ENCODE measurements around the gene MAP1B.

Gene MAP1B

DNA sequence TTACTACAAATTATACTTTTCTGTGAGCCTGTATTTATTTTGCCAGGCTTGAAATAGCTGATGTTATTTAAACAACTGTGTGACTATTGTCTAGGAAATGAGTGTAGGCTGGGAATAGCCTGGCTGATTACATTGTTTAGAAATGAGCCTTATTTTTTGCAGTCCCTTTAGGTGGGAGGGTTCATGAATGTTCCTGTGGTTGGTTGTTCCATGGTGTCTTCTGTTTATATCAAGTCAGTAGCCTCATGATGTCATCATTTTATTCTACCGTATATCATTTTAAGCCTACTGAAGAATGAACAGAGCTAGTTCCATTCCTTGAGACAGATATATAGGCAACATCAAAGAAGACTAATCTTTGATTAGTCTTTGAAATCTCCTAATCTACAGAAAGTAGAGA lies 53.1 kb downstream of the MAP1B start:
- TF ChIP-seq ELF4 (IDR thresholded peaks at IDR 0.05) (no peak), LEF1 (IDR thresholded peaks at IDR 0.05; ENCODE audit: borderline replicate concordance) (no peak), CTBP1 (IDR thresholded peaks at IDR 0.05; ENCODE audit: borderline replicate concordance) (no peak), NFRKB (IDR thresholded peaks at IDR 0.05) (no peak), SUZ12 (IDR thresholded peaks at IDR 0.05) (no peak), PKNOX1 (IDR thresholded peaks at IDR 0.05) (no peak), ZNF384 (IDR thresholded peaks at IDR 0.05) (no peak), SP1 (IDR thresholded peaks at IDR 0.05) (no peak), BHLHE40 (IDR thresholded peaks at IDR 0.05; ENCODE audit: borderline replicate concordance) (no peak), FOXA1 (IDR thresholded peaks at IDR 0.05) (no peak), FOXK2 (IDR thresholded peaks at IDR 0.05) (no peak), TARDBP (IDR thresholded peaks at IDR 0.05) (no peak), L3MBTL2 (conservative IDR thresholded peaks at IDR 0.05) (no peak)
- CTCF ChIA-PET: no interaction called here
- DNase-seq (ENCODE audit: extremely low spot score): no peak
- POLR2A ChIA-PET: no interaction called here

DNA sequence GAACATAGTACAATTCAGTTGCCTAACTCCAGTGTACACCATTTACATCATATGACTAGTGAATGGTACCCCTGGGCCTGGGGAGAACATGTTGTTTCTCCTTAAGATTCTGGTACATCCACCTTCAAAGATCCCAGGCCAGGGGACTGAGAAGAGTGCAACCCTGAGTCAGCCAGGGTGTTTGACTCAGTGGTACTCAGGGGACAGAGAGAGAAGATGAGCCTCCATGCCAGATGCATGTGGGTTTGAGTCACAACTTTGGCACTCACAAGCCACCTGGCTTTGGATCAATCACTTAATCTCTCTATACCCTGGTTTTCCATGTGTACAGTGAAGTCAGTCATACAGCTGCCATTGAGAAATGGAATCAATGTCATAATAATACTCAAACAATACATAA lies 53.7 kb downstream of the MAP1B start:
- POLR2A ChIA-PET: no interaction called here

DNA sequence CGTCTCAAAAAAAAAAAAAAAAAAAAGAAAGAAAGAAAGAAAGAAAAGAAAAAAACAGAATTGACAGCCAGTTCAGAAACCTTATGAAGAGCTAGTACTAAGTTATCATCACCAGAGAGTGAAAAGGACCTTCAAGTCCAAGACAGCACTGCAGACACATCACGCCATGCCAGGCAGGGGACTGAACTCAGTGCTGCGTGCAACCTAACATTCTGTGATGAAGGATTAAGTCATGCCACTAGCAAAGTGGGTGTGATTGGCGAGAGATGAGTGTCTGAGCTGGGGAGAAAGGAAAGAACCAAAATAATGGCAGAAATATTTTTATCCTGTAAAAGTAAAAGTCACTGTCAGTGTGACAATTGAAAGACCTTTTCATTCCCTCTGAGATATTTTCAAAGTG lies 54.7 kb downstream of the MAP1B start:
- CTCF ChIA-PET: no interaction called here
- no peak for TF ChIP-seq L3MBTL2 (conservative IDR thresholded peaks at IDR 0.05)
- TF ChIP-seq FOXM1 (IDR thresholded peaks at IDR 0.05; ENCODE audit: borderline replicate concordance): no peak
- TF ChIP-seq ARNT (IDR thresholded peaks at IDR 0.05): no peak
- TF ChIP-seq ZNF384 (IDR thresholded peaks at IDR 0.05): no peak
- TF ChIP-seq ELF4 (IDR thresholded peaks at IDR 0.05): no peak
- no peak for TF ChIP-seq LEF1 (IDR thresholded peaks at IDR 0.05; ENCODE audit: borderline replicate concordance)
- TF ChIP-seq PKNOX1 (IDR thresholded peaks at IDR 0.05): no peak
- no peak for TF ChIP-seq NFRKB (IDR thresholded peaks at IDR 0.05)
- DNase-seq (ENCODE audit: extremely low spot score): no peak
- POLR2A ChIA-PET: no interaction called here

More for the DNA sequence above, 53.7 kb downstream of the MAP1B start:
- no peak for DNase-seq (ENCODE audit: extremely low spot score)
- CTCF ChIA-PET: no interaction called here
- TF ChIP-seq NFRKB (IDR thresholded peaks at IDR 0.05) (no peak), L3MBTL2 (conservative IDR thresholded peaks at IDR 0.05) (no peak), CTBP1 (IDR thresholded peaks at IDR 0.05; ENCODE audit: borderline replicate concordance) (no peak), SP1 (IDR thresholded peaks at IDR 0.05) (no peak), LEF1 (IDR thresholded peaks at IDR 0.05; ENCODE audit: borderline replicate concordance) (no peak), FOXK2 (IDR thresholded peaks at IDR 0.05) (no peak), PKNOX1 (IDR thresholded peaks at IDR 0.05) (no peak), ZNF384 (IDR thresholded peaks at IDR 0.05) (no peak), ARNT (IDR thresholded peaks at IDR 0.05) (no peak), FOXA1 (IDR thresholded peaks at IDR 0.05) (no peak), TARDBP (IDR thresholded peaks at IDR 0.05) (no peak), HDGF (IDR thresholded peaks at IDR 0.05; ENCODE audit: borderline replicate concordance) (no peak), SUZ12 (IDR thresholded peaks at IDR 0.05) (no peak), ELF4 (IDR thresholded peaks at IDR 0.05) (no peak)

DNA sequence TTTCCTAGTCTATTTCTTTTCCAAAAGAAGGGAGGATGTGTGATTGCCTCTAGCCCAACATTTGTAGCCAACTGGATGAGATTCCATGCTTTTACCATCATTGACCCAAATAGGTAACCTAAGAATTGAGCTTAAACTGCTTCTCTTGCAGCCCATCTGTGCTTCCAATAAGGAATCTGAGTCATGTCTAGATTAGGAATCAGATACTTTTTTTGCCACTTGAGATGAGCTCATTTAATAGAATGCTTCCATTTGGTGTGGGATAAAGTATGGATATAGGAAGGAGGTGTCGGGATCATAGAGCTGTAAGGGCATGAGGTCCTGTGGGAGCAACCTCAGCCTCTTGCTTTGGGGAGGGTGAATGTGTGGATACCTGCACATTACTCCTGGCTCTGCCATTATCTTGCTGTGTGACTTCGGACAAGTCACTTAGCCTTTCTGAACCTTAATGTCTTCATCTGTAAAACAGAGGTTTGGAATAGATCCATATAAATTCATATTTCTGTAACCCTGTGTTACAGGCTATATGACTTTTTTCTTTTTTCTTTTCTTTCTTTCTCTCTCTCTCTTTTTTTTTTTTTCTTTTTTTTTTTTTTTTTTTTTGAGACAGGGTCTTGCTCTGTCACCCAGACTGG lies 56.2 kb downstream of the MAP1B start:
- no peak for DNase-seq (ENCODE audit: extremely low spot score)
- CTCF ChIA-PET: no interaction called here
- POLR2A ChIA-PET: no interaction called here
- no peak for TF ChIP-seq L3MBTL2 (conservative IDR thresholded peaks at IDR 0.05)
- no peak for TF ChIP-seq SP1 (IDR thresholded peaks at IDR 0.05)
- no peak for TF ChIP-seq LEF1 (IDR thresholded peaks at IDR 0.05; ENCODE audit: borderline replicate concordance)
- no peak for TF ChIP-seq CTBP1 (IDR thresholded peaks at IDR 0.05; ENCODE audit: borderline replicate concordance)
- TF ChIP-seq BHLHE40 (IDR thresholded peaks at IDR 0.05; ENCODE audit: borderline replicate concordance): no peak
- TF ChIP-seq FOXM1 (IDR thresholded peaks at IDR 0.05; ENCODE audit: borderline replicate concordance): no peak
- TF ChIP-seq TARDBP (IDR thresholded peaks at IDR 0.05): no peak
- no peak for TF ChIP-seq ZNF384 (IDR thresholded peaks at IDR 0.05)
- TF ChIP-seq ARNT (IDR thresholded peaks at IDR 0.05): no peak
- TF ChIP-seq FOXA1 (IDR thresholded peaks at IDR 0.05): no peak
- no peak for TF ChIP-seq FOXK2 (IDR thresholded peaks at IDR 0.05)
- TF ChIP-seq PKNOX1 (IDR thresholded peaks at IDR 0.05): no peak
- TF ChIP-seq ELF4 (IDR thresholded peaks at IDR 0.05): no peak
- TF ChIP-seq SUZ12 (IDR thresholded peaks at IDR 0.05): no peak
- TF ChIP-seq HDGF (IDR thresholded peaks at IDR 0.05; ENCODE audit: borderline replicate concordance): no peak
- TF ChIP-seq NFRKB (IDR thresholded peaks at IDR 0.05): no peak

GRCh38 chr5:72166070-72166979 lies 59.0 kb downstream of the MAP1B start:
- DNase-seq (ENCODE audit: extremely low spot score): peak; percentile 48
- no peak for TF ChIP-seq HDGF (IDR thresholded peaks at IDR 0.05; ENCODE audit: borderline replicate concordance)
- no peak for TF ChIP-seq SP1 (IDR thresholded peaks at IDR 0.05)
- TF ChIP-seq NFRKB (IDR thresholded peaks at IDR 0.05): no peak
- no peak for TF ChIP-seq PKNOX1 (IDR thresholded peaks at IDR 0.05)
- no peak for TF ChIP-seq LEF1 (IDR thresholded peaks at IDR 0.05; ENCODE audit: borderline replicate concordance)
- TF ChIP-seq CTBP1 (IDR thresholded peaks at IDR 0.05; ENCODE audit: borderline replicate concordance): no peak
- no peak for TF ChIP-seq TARDBP (IDR thresholded peaks at IDR 0.05)
- TF ChIP-seq BHLHE40 (IDR thresholded peaks at IDR 0.05; ENCODE audit: borderline replicate concordance): no peak
- no peak for TF ChIP-seq ZNF384 (IDR thresholded peaks at IDR 0.05)
- CTCF ChIA-PET: interaction anchor here (1.0 kb wide), 1 partner anchor 9 kb away, joined by 3 read pairs; no protein-coding TSS in a partner anchor
- POLR2A ChIA-PET: no interaction called here
